ENCODE data around the gene TIMM13.

Gene TIMM13

GRCh38 chr19:2416321-2417097 lies 10.9 kb downstream of the TIMM13 start:
- DNase-seq (ENCODE audit: low read depth) = peak; percentile 32

DNA sequence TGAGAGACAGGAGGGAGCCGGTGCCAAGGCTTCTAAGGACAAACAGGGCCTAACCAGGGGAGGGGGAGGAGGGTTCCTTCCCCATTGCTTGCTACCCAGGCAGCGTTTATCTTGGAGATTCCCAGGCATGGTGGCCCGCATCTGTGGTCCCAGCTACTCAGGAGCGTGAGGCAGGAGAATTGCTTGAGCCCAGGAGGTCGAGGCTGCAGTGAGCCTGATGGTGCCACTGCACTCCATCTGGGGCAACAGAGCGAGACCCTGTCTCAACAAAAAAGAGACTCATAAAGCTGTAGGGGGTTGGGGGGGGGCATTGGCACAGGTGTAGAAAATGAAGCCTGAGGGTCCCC lies 11.4 kb downstream of the TIMM13 start:
- H3K4me3 ChIP-seq (ENCODE audit: low read depth, low read length) = no peak overlapping the region
- DNase-seq (ENCODE audit: low read depth) = no peak
- TF ChIP-seq MYC (IDR thresholded peaks at IDR 0.05; ENCODE audit: low read depth, low read length) (no peak), POLR2A (IDR thresholded peaks at IDR 0.05; ENCODE audit: extremely low read depth, insufficient read length) (no peak)
- TF ChIP-seq, protein P1, sequence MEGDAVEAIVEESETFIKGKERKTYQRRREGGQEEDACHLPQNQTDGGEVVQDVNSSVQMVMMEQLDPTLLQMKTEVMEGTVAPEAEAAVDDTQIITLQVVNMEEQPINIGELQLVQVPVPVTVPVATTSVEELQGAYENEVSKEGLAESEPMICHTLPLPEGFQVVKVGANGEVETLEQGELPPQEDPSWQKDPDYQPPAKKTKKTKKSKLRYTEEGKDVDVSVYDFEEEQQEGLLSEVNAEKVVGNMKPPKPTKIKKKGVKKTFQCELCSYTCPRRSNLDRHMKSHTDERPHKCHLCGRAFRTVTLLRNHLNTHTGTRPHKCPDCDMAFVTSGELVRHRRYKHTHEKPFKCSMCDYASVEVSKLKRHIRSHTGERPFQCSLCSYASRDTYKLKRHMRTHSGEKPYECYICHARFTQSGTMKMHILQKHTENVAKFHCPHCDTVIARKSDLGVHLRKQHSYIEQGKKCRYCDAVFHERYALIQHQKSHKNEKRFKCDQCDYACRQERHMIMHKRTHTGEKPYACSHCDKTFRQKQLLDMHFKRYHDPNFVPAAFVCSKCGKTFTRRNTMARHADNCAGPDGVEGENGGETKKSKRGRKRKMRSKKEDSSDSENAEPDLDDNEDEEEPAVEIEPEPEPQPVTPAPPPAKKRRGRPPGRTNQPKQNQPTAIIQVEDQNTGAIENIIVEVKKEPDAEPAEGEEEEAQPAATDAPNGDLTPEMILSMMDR (IDR thresholded peaks at IDR 0.05; ENCODE audit: low read depth, low read length) = no peak
- TF ChIP-seq, protein P2, sequence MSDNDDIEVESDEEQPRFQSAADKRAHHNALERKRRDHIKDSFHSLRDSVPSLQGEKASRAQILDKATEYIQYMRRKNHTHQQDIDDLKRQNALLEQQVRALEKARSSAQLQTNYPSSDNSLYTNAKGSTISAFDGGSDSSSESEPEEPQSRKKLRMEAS (IDR thresholded peaks at IDR 0.05; ENCODE audit: low read depth, low read length) = no peak

More at GRCh38 chr19:2416321-2417097, 10.9 kb downstream of the TIMM13 start:
- TF ChIP-seq, protein P2 (IDR thresholded peaks at IDR 0.05; ENCODE audit: low read depth, low read length) = no peak
- TF ChIP-seq POLR2A (IDR thresholded peaks at IDR 0.05; ENCODE audit: extremely low read depth, insufficient read length) = no peak
- TF ChIP-seq, protein P1 (IDR thresholded peaks at IDR 0.05; ENCODE audit: low read depth, low read length) = no peak
- TF ChIP-seq MYC (IDR thresholded peaks at IDR 0.05; ENCODE audit: low read depth, low read length) = no peak
- no peak overlapping the region for H3K4me3 ChIP-seq (ENCODE audit: low read depth, low read length)

- H3K4me3 ChIP-seq (ENCODE audit: low read depth, low read length) = no peak overlapping the region
- TF ChIP-seq, protein P2 (IDR thresholded peaks at IDR 0.05; ENCODE audit: low read depth, low read length) = no peak
- TF ChIP-seq, protein P1 (IDR thresholded peaks at IDR 0.05; ENCODE audit: low read depth, low read length) = no peak
- no peak for TF ChIP-seq POLR2A (IDR thresholded peaks at IDR 0.05; ENCODE audit: extremely low read depth, insufficient read length)
- no peak for TF ChIP-seq MYC (IDR thresholded peaks at IDR 0.05; ENCODE audit: low read depth, low read length)
Observed at GRCh38 chr19:2415281-2415972, 12.0 kb downstream of the TIMM13 start.

GRCh38 chr19:2413629-2414028 lies 13.8 kb downstream of the TIMM13 start:
- H3K4me3 ChIP-seq (ENCODE audit: low read depth, low read length) = no peak overlapping the region
- TF ChIP-seq MYC (IDR thresholded peaks at IDR 0.05; ENCODE audit: low read depth, low read length) (no peak), POLR2A (IDR thresholded peaks at IDR 0.05; ENCODE audit: extremely low read depth, insufficient read length) (no peak)
- TF ChIP-seq, protein P1 (IDR thresholded peaks at IDR 0.05; ENCODE audit: low read depth, low read length) = no peak
- TF ChIP-seq, protein P2 (IDR thresholded peaks at IDR 0.05; ENCODE audit: low read depth, low read length) = no peak
- no peak for DNase-seq (ENCODE audit: low read depth)

More at GRCh38 chr19:2415281-2415972, 12.0 kb downstream of the TIMM13 start:
- DNase-seq (ENCODE audit: low read depth) = no peak

GRCh38 chr19:2413159-2413558 lies 14.2 kb downstream of the TIMM13 start:
- no peak overlapping the region for H3K4me3 ChIP-seq (ENCODE audit: low read depth, low read length)
- TF ChIP-seq, protein P1 (IDR thresholded peaks at IDR 0.05; ENCODE audit: low read depth, low read length) = no peak
- TF ChIP-seq, protein P2 (IDR thresholded peaks at IDR 0.05; ENCODE audit: low read depth, low read length) = no peak
- no peak for TF ChIP-seq MYC (IDR thresholded peaks at IDR 0.05; ENCODE audit: low read depth, low read length)
- no peak for TF ChIP-seq POLR2A (IDR thresholded peaks at IDR 0.05; ENCODE audit: extremely low read depth, insufficient read length)
- DNase-seq (ENCODE audit: low read depth) = no peak
